Measurements from ENCODE around the gene TNFAIP8. TPM values are rescaled to one million over a fixed set of nuclear protein-coding genes. Genes with fewer than 3 reads are reported as not detected.

TNFAIP8 gene
- total and polyA plus RNA-seq, 2 experiments from 2014 or later, result 10.6 to 29.2 TPM

GRCh38 chr5:119347991-119348390, 7.8 kb upstream of the TNFAIP8 start:
- H3K27ac Mint-ChIP-seq, result peak overlapping the region; percentile 71; the same call in 1 of the 2 replicates
- no peaks in the 10 kb centered on the region for H3F3A ChIP-seq (replicated peaks; ENCODE audit: low read depth)
- H3K36me3 Mint-ChIP-seq (ENCODE audit: low read depth), result no peaks in the 10 kb centered on the region
- no peaks in the 10 kb centered on the region for H3K9me3 Mint-ChIP-seq
- no peak overlapping the region for H3K27ac ChIP-seq (ENCODE audit: low read depth)
- H3K4me3 Mint-ChIP-seq, result no peak overlapping the region
- no peaks in the 10 kb centered on the region for H4K20me1 ChIP-seq (replicated peaks; ENCODE audit: insufficient read depth)
- ATAC-seq (no peak), DNase-seq (ENCODE audit: low spot score) (no peak)
- no peak overlapping the region for H3K4me3 ChIP-seq
- peak overlapping the region; percentile 61 for H3K4me2 ChIP-seq
- H3K27me3 Mint-ChIP-seq (ENCODE audit: insufficient read depth, low read depth, poor library complexity), result no peaks in the 10 kb centered on the region
- H3K79me2 ChIP-seq (replicated peaks; ENCODE audit: insufficient read depth), result no peaks in the 10 kb centered on the region
- peaks cover 54% of the 10 kb centered on the region for H3K4me1 ChIP-seq (ENCODE audit: insufficient read depth)
- H3K9me2 ChIP-seq (ENCODE audit: insufficient read depth), result no peaks in the 10 kb centered on the region; the same call in 1 of the 2 replicates
- H2AFZ ChIP-seq, result no peak overlapping the region
- H3K4me1 Mint-ChIP-seq, result peaks cover 51% of the 10 kb centered on the region
- H3K27me3 ChIP-seq (ENCODE audit: insufficient read depth), result no peaks in the 10 kb centered on the region
- no peak for TF ChIP-seq ZNF331 (CRISPR knock-in tag; IDR thresholded peaks at IDR 0.05; ENCODE audit: low read depth)
- TF ChIP-seq EZH2 (IDR thresholded peaks at IDR 0.05; ENCODE audit: low read depth, unreplicated experiment), result no peak
- TF ChIP-seq CTCF (conservative IDR thresholded peaks at IDR 0.05; ENCODE audit: low read depth in 2 of 2), result no peak
- TF ChIP-seq JUNB (IDR thresholded peaks at IDR 0.05; ENCODE audit: unreplicated experiment), result no peak
- TF ChIP-seq POLR2AphosphoS5 (IDR thresholded peaks at IDR 0.05; ENCODE audit: low read depth), result no peak
- H3K36me3 ChIP-seq (ENCODE audit: insufficient read depth), result no peaks in the 10 kb centered on the region

GRCh38 chr5:119353213-119353612, 2.6 kb upstream of the TNFAIP8 start:
- no peak overlapping the region for H3K4me3 ChIP-seq
- peaks cover 5% of the 10 kb centered on the region for H3K27me3 Mint-ChIP-seq (ENCODE audit: insufficient read depth, low read depth, poor library complexity)
- H3K27ac Mint-ChIP-seq, result no peak overlapping the region
- no peak overlapping the region for H2AFZ ChIP-seq
- H3K9me3 Mint-ChIP-seq, result no peaks in the 10 kb centered on the region
- peaks cover 29% of the 10 kb centered on the region; the same call in 1 of the 2 replicates for H3K27me3 ChIP-seq (ENCODE audit: insufficient read depth)
- no peaks in the 10 kb centered on the region for H3K36me3 ChIP-seq (ENCODE audit: insufficient read depth)
- H3K4me3 Mint-ChIP-seq, result no peak overlapping the region
- H3K4me2 ChIP-seq, result peak overlapping the region; percentile 55
- ATAC-seq (no peak), DNase-seq (ENCODE audit: low spot score) (peak; percentile 34)
- H3K4me1 ChIP-seq (ENCODE audit: insufficient read depth), result peaks cover 63% of the 10 kb centered on the region
- no peaks in the 10 kb centered on the region; the same call in 1 of the 2 replicates for H3K9me2 ChIP-seq (ENCODE audit: insufficient read depth)
- 0 out of 2 replicates have a peak, but pooled peaks cover under 1% of the 10 kb centered on the region for H3K79me2 ChIP-seq (replicated peaks; ENCODE audit: insufficient read depth)
- H3K4me1 Mint-ChIP-seq, result peaks cover 55% of the 10 kb centered on the region
- TF ChIP-seq ETS1 (IDR thresholded peaks at IDR 0.05), result no peak
- peak overlapping the region; percentile 6; the same call in 1 of the 2 replicates for H3K27ac ChIP-seq (ENCODE audit: low read depth)
- no peaks in the 10 kb centered on the region for H4K20me1 ChIP-seq (replicated peaks; ENCODE audit: insufficient read depth)
- no peaks in the 10 kb centered on the region for H3F3A ChIP-seq (replicated peaks; ENCODE audit: low read depth)
- H3K36me3 Mint-ChIP-seq (ENCODE audit: low read depth), result no peaks in the 10 kb centered on the region

All from GM23338 (cell line).